ENCODE results near the gene ZNF563. TPM values are rescaled to one million over a fixed set of nuclear protein-coding genes. Genes with fewer than 3 reads are reported as not detected.

ZNF563 gene
- total and polyA plus RNA-seq, 8 donors: 0.58 to 9.4 (median 1.7) TPM

GRCh38 chr19:12353375-12353774 is 19.9 kb upstream of the ZNF563 start:
- no peaks in the 10 kb centered on the region for H3K27me3 ChIP-seq
- peaks cover 17 to 50% (median 30%) of the 10 kb centered on the region in 4 donors for H3K36me3 ChIP-seq
- no peaks in the 10 kb centered on the region for H3K4me1 ChIP-seq
- no peak overlapping the region for H3K4me3 ChIP-seq
- 91 to 92% (median 91%) methylated on average over 4 of the region's 4 CpGs for WGBS, 5 donors
- H3K9me3 ChIP-seq: peaks cover 25 to 83% (median 60%) of the 10 kb centered on the region in 4 donors
- DNase-seq: no peak
- no peak overlapping the region for H3K27ac ChIP-seq
- intact Hi-C loops (cut with DNase I; ENCODE audit: low total_unique reads): no loop called here
- TF ChIP-seq POLR2A (IDR thresholded peaks at IDR 0.05) (no peak), CTCF (IDR thresholded peaks at IDR 0.05) (no peak), EP300 (IDR thresholded peaks at IDR 0.05) (no peak), POLR2AphosphoS5 (IDR thresholded peaks at IDR 0.05) (no peak)

DNA sequence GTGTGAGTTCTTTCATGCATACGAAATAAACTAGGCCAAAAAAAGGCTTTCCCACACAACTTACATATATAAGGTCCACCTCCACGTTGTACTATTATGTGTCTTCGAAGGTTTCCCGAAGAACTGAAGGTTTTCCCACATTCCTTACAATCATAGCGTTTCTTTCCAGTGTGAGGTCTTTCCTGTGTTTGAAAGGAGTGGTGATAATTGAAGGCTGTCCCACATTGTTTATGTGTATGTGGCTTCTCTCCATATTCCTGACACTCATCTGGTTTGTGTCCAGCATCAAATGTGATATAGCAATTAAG is 17.4 kb upstream of the ZNF563 start:
- Histone ChIP-seq H3K4me1 (no peaks in the 10 kb centered on the region), H3K36me3 (peaks cover 17 to 50% (median 35%) of the 10 kb centered on the region in 4 donors), H3K27ac (no peak overlapping the region), H3K27me3 (no peaks in the 10 kb centered on the region), H3K4me3 (no peak overlapping the region), H3K9me3 (peaks cover 27 to 97% (median 70%) of the 10 kb centered on the region in 4 donors)
- TF ChIP-seq CTCF (IDR thresholded peaks at IDR 0.05) (no peak), POLR2AphosphoS5 (IDR thresholded peaks at IDR 0.05) (no peak), EP300 (IDR thresholded peaks at IDR 0.05) (no peak), POLR2A (IDR thresholded peaks at IDR 0.05) (no peak)
- DNase-seq: no peak
- intact Hi-C loops (cut with DNase I; ENCODE audit: low total_unique reads): no loop called here
- WGBS, 5 donors: 92 to 98% (median 95%) methylated on average over 5 of the region's 5 CpGs

- DNase-seq: no peak
- no peaks in the 10 kb centered on the region for H3K27me3 ChIP-seq
- intact Hi-C loops (cut with DNase I; ENCODE audit: low total_unique reads): no loop called here
- peaks cover 17 to 54% (median 35%) of the 10 kb centered on the region in 4 donors for H3K36me3 ChIP-seq
- H3K4me3 ChIP-seq: no peak overlapping the region
- no peak for TF ChIP-seq CTCF (IDR thresholded peaks at IDR 0.05)
- TF ChIP-seq POLR2A (IDR thresholded peaks at IDR 0.05): no peak
- TF ChIP-seq EP300 (IDR thresholded peaks at IDR 0.05): no peak
- no peak for TF ChIP-seq POLR2AphosphoS5 (IDR thresholded peaks at IDR 0.05)
- no peaks in the 10 kb centered on the region for H3K4me1 ChIP-seq
- WGBS, 5 donors: 96 to 98% (median 98%) methylated on average over 8 of the region's 8 CpGs
- no peak overlapping the region for H3K27ac ChIP-seq
- peaks cover 27 to 97% (median 70%) of the 10 kb centered on the region in 4 donors for H3K9me3 ChIP-seq
Observed at GRCh38 chr19:12350185-12350889, 16.9 kb upstream of the ZNF563 start.

DNA sequence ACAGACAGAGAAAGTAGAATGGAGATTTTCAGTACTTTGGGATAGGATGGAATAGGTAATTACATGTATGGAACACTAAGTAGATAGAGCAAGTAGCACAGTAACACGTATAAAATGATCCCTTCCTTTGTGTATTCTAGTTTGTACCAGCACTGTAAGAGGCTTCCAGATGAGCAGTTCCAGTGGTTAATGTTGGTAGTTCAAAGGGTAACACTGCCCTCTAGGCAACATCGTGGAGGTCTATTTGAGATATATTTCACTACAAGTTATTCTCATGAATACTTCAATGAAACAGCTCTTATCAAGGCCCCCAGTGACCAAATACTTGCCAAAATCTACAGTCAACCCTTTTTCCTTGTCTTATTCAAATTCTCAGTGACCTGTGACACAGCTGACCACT is 13.5 kb upstream of the ZNF563 start:
- no peak for TF ChIP-seq POLR2AphosphoS5 (IDR thresholded peaks at IDR 0.05)
- TF ChIP-seq EP300 (IDR thresholded peaks at IDR 0.05): no peak
- no peak for TF ChIP-seq CTCF (IDR thresholded peaks at IDR 0.05)
- TF ChIP-seq POLR2A (IDR thresholded peaks at IDR 0.05): no peak
- WGBS, 5 donors: 47 to 68% (median 61%) methylated on average over 2 of the region's 2 CpGs
- DNase-seq: no peak

More for the DNA sequence above, 13.5 kb upstream of the ZNF563 start:
- no peak overlapping the region for H3K27ac ChIP-seq
- no peak overlapping the region for H3K4me3 ChIP-seq
- no peaks in the 10 kb centered on the region for H3K4me1 ChIP-seq
- H3K27me3 ChIP-seq: no peaks in the 10 kb centered on the region
- intact Hi-C loops (cut with DNase I; ENCODE audit: low total_unique reads): no loop called here
- H3K36me3 ChIP-seq: peaks cover 17 to 37% (median 29%) of the 10 kb centered on the region in 4 donors
- peaks cover 27 to 95% (median 52%) of the 10 kb centered on the region in 4 donors for H3K9me3 ChIP-seq
